Measurements from ENCODE around the gene SCNN1B. TPM values are rescaled to one million over a fixed set of nuclear protein-coding genes. Genes with fewer than 3 reads are reported as not detected.
A peak's percentile ranks its signal among the peaks of the same experiment; 100 is the strongest.

The SCNN1B gene
- polyA plus RNA-seq, 1 experiment = not detected

DNA sequence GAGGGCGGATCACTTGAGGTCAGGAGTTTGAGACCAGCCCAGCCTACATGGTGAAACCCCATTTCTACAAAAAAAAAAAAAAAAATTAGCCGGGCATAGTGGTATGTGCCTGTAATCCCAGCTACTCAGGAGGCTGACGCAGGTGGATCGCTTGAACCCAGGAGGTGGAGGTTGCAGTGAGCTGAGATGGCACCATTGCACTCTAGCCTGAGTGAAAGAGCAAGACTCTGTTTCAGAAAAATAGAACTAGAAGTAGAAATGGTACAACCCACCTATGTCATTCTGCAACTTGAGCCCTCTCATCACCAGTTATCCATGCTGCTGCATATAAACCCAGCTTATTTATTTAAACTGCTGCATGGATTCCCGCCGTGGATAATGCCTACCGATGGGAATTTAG lies 1.6 kb downstream of the SCNN1B start:
- Histone ChIP-seq H3K36me3 (ENCODE audit: control insufficient read depth, insufficient read depth, low read length) (no peaks in the 10 kb centered on the region), H3K4me3 (ENCODE audit: low read depth, low read length) (no peak overlapping the region), H3K27me3 (ENCODE audit: control insufficient read depth, insufficient read depth, low read length) (peaks cover 13% of the 10 kb centered on the region)
- POLR2A ChIA-PET = no interaction called here
- no peak for TF ChIP-seq CTCF (IDR thresholded peaks at IDR 0.05; ENCODE audit: insufficient read depth, low read depth, low read length)
- no peak for DNase-seq (ENCODE audit: low read depth)
- CTCF ChIA-PET = interaction anchor here (0.5 kb wide), 1 partner anchor 31 kb away, joined by 3 read pairs; no protein-coding TSS in a partner anchor

DNA sequence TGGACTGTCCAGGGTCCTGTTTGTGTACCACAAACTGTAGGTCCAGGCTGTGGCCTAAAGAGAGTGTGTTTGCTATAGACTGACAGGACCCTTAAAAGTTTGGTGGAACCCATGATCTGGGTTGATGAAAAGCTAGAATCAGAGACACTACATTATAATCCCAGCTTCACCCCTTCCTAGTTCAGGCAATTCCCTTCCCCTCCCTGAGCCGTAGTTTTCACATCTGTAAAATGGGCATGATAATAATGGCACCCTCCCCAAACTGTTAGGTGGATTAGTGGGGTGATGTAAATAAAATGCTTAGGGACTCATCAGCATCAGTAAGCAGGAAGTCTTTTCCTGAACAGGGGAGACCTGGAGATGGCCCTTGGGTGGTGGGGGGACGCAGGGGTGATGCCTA lies 2.5 kb downstream of the SCNN1B start:
- ChIA-PET CTCF (interaction anchor here (1.5 kb wide), 1 partner anchor 131 kb away, joined by 4 read pairs; no protein-coding TSS in a partner anchor), POLR2A (no interaction called here)
- TF ChIP-seq CTCF (IDR thresholded peaks at IDR 0.05; ENCODE audit: insufficient read depth, low read depth, low read length) = no peak
- DNase-seq (ENCODE audit: low read depth) = no peak
- Histone ChIP-seq H3K36me3 (ENCODE audit: control insufficient read depth, insufficient read depth, low read length) (no peaks in the 10 kb centered on the region), H3K27me3 (ENCODE audit: control insufficient read depth, insufficient read depth, low read length) (peaks cover 13% of the 10 kb centered on the region), H3K4me3 (ENCODE audit: low read depth, low read length) (no peak overlapping the region)

DNA sequence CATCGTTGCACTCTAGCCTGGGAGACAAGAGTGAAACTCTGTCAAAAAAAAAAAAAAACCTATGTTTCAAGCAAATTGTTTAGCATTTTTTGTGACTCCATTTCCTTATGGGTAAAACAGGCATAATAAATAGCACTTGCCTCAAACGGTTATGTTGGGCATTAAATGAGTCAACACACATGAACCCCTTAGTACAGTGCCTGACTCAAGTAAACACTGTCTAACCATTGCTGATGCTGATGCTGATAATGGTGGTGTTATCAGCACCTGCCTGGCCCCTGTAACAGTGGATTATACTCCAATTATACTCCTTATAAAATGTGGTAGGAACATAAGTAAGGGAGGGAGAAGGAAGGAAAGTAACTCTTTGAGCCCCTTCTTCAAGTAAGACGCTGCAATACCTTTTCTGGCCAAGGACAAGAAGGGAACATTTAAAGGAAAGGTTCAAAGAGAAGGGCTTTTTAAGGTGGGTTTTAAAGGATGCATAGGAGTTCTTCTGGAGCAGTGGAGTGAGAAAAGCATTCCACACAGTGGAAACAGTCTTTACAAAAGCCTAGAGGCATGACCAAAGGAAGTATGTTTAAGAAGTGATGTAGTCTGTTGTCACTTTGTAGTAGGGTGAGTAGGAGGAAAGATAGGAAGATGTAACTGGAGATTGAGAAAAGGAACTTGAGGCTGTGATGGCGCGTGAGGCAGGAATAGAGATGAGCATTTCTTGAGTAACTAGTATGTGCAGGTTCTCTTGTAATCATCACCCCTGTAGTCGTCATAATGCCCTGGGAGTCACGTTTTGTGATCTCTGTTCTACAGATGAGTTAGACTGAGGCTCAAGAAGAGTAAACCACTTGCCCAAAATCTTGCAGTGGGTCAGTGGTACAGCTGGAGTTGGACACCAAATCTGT lies 4.3 kb downstream of the SCNN1B start:
- H3K27me3 ChIP-seq (ENCODE audit: control insufficient read depth, insufficient read depth, low read length) = peaks cover 12% of the 10 kb centered on the region
- DNase-seq (ENCODE audit: low read depth) = no peak
- H3K4me3 ChIP-seq (ENCODE audit: low read depth, low read length) = no peak overlapping the region
- ChIA-PET CTCF (interaction anchor here (2.1 kb wide), 1 partner anchor 12 kb away, joined by 7 read pairs; no protein-coding TSS in a partner anchor), POLR2A (no interaction called here)
- no peaks in the 10 kb centered on the region for H3K36me3 ChIP-seq (ENCODE audit: control insufficient read depth, insufficient read depth, low read length)
- TF ChIP-seq CTCF (IDR thresholded peaks at IDR 0.05; ENCODE audit: insufficient read depth, low read depth, low read length) = no peak

- peak; percentile 0 for DNase-seq (ENCODE audit: low read depth)
- Histone ChIP-seq H3K36me3 (ENCODE audit: control insufficient read depth, insufficient read depth, low read length) (no peaks in the 10 kb centered on the region), H3K4me3 (ENCODE audit: low read depth, low read length) (no peak overlapping the region), H3K27me3 (ENCODE audit: control insufficient read depth, insufficient read depth, low read length) (no peaks in the 10 kb centered on the region)
- ChIA-PET POLR2A (no interaction called here), CTCF (no interaction called here)
- no peak for TF ChIP-seq CTCF (IDR thresholded peaks at IDR 0.05; ENCODE audit: insufficient read depth, low read depth, low read length)
These were observed 8.1 kb downstream of the SCNN1B start for GRCh38 chr16:23310217-23310616.

DNA sequence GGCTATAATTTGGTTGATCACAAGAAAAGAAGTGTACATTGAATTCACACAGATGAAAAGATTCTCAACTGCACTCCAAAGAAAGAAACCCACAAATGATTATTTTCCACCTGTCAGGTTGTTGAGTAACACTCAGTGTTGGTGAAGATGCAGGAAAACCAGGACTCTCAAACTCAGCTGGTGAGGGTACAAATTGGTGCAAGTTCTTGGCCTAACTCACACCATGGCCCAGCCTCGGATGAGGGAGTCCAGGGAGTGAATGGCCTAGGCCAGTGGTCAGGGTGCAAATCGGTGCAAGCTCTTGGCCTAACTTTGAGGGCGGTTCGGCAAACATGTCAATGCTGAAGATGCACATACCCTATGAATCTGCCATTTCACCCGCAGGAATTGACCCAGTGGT lies 8.6 kb downstream of the SCNN1B start:
- Histone ChIP-seq H3K36me3 (ENCODE audit: control insufficient read depth, insufficient read depth, low read length) (no peaks in the 10 kb centered on the region), H3K4me3 (ENCODE audit: low read depth, low read length) (no peak overlapping the region), H3K27me3 (ENCODE audit: control insufficient read depth, insufficient read depth, low read length) (no peaks in the 10 kb centered on the region)
- POLR2A ChIA-PET = no interaction called here
- TF ChIP-seq CTCF (IDR thresholded peaks at IDR 0.05; ENCODE audit: insufficient read depth, low read depth, low read length) = no peak
- DNase-seq (ENCODE audit: low read depth) = no peak
- CTCF ChIA-PET = no interaction called here

All from BJ (cell line).